Prostate gland (tissue), 2 donors: ENCODE measurements around the gene PLCB2.
A peak's percentile ranks its signal among the peaks of the same experiment; 100 is the strongest.

ENCODE experiments used
- CTCF ChIP-seq, 4 experiments: fragments of 200-600 bp in 2 of 4; fragments of 450-650 bp in 2 of 4; sonication (generic) in 2 of 4; IDR thresholded peaks; 1 replicate in 3 of 4; 2 replicates in 1 of 4; pipeline ENCODE4 v1.5.1; 2016 to 2019; ENCODE audit warnings: antibody characterized with exemption in 4 of 4, mild to moderate bottlenecking in 2 of 4, moderate library complexity in 2 of 4
- POLR2A ChIP-seq: fragments of 450-650 bp; IDR thresholded peaks from one replicate; pipeline ENCODE4 v1.6.1; 2016; ENCODE audit warnings: antibody characterized with exemption, mild to moderate bottlenecking
- POLR2AphosphoS5 ChIP-seq: sonication (generic); formaldehyde crosslinking; IDR thresholded peaks from one replicate; pipeline ENCODE4 v1.6.1; 2017; ENCODE audit warnings: antibody characterized with exemption

- TF ChIP-seq CTCF (IDR thresholded peaks at IDR 0.05) (peak in 1 of 4 experiments; percentile 7), POLR2A (peak; percentile 77), POLR2AphosphoS5 (peak; percentile 41)
Observed at GRCh38 chr15:40238532-40239403, 69.0 kb downstream of the PLCB2 start, which contains the start of gene PAK6.
